ENCODE measurements around the gene HMGCLL1.

The HMGCLL1 gene

DNA sequence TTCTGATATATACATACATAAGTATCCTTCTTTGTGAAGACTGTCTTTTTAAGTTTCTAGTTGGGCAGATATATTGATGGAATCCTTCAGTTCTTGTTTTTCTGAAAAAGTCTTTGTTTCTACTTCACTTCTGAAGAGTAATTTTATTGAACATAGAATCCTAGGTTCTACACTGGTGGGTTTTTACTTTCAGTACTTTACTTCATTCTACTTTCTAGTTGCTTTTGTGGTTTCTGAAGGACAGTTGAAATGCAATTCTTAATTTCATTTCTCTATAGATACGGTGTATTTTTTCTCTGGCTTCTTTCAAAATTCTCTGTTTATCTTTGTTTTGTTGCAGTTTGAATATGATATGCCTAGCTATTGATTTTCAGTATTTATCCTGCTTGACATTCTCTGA lies 105.3 kb downstream of the HMGCLL1 start:
- TF ChIP-seq, protein P1, sequence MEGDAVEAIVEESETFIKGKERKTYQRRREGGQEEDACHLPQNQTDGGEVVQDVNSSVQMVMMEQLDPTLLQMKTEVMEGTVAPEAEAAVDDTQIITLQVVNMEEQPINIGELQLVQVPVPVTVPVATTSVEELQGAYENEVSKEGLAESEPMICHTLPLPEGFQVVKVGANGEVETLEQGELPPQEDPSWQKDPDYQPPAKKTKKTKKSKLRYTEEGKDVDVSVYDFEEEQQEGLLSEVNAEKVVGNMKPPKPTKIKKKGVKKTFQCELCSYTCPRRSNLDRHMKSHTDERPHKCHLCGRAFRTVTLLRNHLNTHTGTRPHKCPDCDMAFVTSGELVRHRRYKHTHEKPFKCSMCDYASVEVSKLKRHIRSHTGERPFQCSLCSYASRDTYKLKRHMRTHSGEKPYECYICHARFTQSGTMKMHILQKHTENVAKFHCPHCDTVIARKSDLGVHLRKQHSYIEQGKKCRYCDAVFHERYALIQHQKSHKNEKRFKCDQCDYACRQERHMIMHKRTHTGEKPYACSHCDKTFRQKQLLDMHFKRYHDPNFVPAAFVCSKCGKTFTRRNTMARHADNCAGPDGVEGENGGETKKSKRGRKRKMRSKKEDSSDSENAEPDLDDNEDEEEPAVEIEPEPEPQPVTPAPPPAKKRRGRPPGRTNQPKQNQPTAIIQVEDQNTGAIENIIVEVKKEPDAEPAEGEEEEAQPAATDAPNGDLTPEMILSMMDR (IDR thresholded peaks at IDR 0.05; ENCODE audit: control extremely low read depth, extremely low read depth, low read depth, missing control alignments) = no peak
- DNase-seq (ENCODE audit: extremely low spot score) = no peak
- POLR2A ChIA-PET = no interaction called here
- CTCF ChIA-PET = interaction anchor here (1.1 kb wide), 1 partner anchor 11 kb away, joined by 3 read pairs; no protein-coding TSS in a partner anchor

DNA sequence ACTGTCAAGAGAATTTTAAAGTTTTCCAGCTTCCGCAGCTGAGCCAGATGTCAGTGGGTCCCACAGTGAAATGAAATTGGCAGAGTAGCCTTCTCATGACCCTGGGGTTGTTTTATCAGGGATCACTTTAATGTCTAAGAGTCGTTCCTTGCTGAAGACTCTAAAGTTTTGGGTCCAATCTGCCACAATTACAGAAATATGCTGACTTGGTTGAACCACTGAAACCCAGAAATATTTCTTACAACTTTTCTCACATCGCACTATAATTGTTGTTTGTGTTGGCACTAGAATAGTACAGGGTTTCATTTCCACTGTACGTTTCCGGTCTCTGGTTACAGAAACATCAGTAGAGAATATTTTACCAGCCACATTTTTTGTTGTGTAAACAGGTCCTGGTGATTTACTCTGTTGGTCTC lies 109.0 kb downstream of the HMGCLL1 start:
- TF ChIP-seq, protein P1 (IDR thresholded peaks at IDR 0.05; ENCODE audit: control extremely low read depth, extremely low read depth, low read depth, missing control alignments) = no peak
- DNase-seq (ENCODE audit: extremely low spot score) = no peak
- ChIA-PET POLR2A (no interaction called here), CTCF (no interaction called here)

DNA sequence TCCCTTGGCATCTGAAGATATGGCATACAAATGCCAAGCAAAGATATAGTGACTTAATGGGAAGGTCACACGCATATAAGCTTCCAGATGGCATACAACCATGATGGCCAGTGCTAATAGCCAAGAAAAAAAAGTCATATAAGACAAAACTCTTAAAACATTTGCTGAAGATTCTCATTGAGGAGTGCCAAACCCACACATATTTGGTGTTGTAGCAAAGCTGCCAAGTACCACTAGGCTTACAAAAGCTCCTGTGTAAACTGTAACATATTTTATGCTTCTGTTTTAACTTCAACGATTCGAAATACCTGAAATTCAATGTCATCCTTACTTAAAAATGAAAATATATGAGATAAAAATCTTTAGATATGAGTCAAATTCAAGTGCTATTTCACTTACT lies 123.0 kb downstream of the HMGCLL1 start:
- DNase-seq (ENCODE audit: extremely low spot score) = no peak
- TF ChIP-seq, protein P1 (IDR thresholded peaks at IDR 0.05; ENCODE audit: control extremely low read depth, extremely low read depth, low read depth, missing control alignments) = no peak
- ChIA-PET POLR2A (no interaction called here), CTCF (no interaction called here)

DNA sequence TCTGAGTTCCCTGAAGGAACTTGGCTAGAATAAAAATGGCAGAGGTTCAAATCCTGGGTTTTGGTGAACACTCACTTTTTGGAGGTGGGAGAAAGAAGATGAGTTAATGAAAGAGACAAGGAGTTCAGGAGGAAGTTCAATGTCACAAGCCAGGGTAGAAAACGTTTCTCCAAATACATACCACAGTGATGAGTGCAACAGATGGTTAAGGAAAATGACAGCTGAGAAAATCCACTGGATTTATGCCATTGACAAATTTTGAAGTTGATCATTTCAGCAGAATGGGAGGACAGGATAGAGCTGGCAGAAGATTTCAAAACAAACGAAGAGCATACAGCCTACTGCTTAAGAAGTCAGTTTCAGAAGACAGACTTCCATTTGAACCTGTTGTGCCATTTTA lies 129.0 kb downstream of the HMGCLL1 start:
- CTCF ChIA-PET = no interaction called here
- no peak for DNase-seq (ENCODE audit: extremely low spot score)
- POLR2A ChIA-PET = no interaction called here
- TF ChIP-seq, protein P1 (IDR thresholded peaks at IDR 0.05; ENCODE audit: control extremely low read depth, extremely low read depth, low read depth, missing control alignments) = no peak

DNA sequence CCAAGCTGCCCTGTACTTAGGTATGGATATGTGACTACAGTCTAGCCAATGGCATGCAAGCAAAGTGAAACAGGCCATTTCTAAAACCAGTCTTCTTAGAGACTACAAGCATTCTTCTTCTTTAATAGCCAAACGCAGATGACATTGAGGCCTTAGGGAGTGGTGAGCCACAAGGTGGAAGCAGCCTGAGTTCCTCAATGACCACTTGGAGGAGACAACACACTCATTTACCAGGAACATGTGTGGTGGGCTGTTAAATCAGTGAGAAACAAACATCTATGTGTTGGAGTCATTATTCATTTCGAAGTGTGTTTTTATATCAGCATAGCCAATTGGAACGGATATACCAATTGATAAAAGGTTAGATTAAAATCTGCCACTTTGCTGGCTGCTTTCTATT lies 129.8 kb downstream of the HMGCLL1 start:
- TF ChIP-seq, protein P1 (IDR thresholded peaks at IDR 0.05; ENCODE audit: control extremely low read depth, extremely low read depth, low read depth, missing control alignments) = no peak
- ChIA-PET CTCF (no interaction called here), POLR2A (no interaction called here)
- no peak for DNase-seq (ENCODE audit: extremely low spot score)

DNA sequence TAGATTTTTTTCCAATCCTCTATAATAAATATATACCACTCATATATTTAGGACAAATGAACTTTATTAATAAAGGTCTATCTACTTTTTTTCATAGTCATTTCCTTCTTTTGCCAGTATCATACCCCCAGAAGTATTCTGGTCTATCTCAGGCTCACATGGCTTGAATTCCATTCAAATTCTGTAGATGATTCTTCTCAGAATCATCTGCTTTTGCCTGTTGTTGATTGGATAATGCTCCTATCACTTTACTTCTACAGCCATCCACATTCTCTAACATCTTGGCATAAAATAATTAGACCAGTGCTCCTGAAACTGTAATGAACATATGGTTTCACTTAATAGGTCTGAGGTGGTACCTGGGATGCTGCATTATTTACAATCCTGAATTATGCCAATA lies 130.5 kb downstream of the HMGCLL1 start:
- POLR2A ChIA-PET = no interaction called here
- CTCF ChIA-PET = no interaction called here
- DNase-seq (ENCODE audit: extremely low spot score) = no peak
- TF ChIP-seq, protein P1 (IDR thresholded peaks at IDR 0.05; ENCODE audit: control extremely low read depth, extremely low read depth, low read depth, missing control alignments) = no peak

DNA sequence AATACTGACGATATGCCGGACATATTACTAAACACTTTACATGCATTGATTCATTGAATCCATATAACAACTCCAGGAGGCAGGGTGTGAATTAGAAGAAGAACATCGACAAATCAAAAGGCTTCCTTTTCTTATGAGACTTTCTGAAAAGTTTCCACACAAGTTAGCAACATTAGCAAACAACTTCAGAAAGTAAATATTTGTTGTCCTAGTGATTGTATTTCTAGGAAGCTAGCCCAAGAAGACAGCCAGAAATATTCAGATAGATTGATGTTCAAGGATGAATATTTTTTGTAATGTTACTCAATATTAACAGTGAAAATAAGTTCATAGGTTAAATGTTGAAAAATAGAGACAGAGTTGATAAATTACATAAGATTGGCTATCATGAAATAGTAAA lies 131.1 kb downstream of the HMGCLL1 start:
- CTCF ChIA-PET = no interaction called here
- POLR2A ChIA-PET = interaction anchor here (0.5 kb wide), 1 partner anchor 38 kb away, joined by 8 read pairs; no protein-coding TSS in a partner anchor
- TF ChIP-seq, protein P1 (IDR thresholded peaks at IDR 0.05; ENCODE audit: control extremely low read depth, extremely low read depth, low read depth, missing control alignments) = no peak
- DNase-seq (ENCODE audit: extremely low spot score) = no peak

All from GM10248 (cell line).